ENCODE results near the gene XPOT. TPM values are rescaled to one million over a fixed set of nuclear protein-coding genes. Genes with fewer than 3 reads are reported as not detected.

XPOT gene
- total and polyA plus RNA-seq, 2 donors (not counting 1 experiment from before 2014, with no cell fraction given), result 11.7 to 48.8 TPM

DNA sequence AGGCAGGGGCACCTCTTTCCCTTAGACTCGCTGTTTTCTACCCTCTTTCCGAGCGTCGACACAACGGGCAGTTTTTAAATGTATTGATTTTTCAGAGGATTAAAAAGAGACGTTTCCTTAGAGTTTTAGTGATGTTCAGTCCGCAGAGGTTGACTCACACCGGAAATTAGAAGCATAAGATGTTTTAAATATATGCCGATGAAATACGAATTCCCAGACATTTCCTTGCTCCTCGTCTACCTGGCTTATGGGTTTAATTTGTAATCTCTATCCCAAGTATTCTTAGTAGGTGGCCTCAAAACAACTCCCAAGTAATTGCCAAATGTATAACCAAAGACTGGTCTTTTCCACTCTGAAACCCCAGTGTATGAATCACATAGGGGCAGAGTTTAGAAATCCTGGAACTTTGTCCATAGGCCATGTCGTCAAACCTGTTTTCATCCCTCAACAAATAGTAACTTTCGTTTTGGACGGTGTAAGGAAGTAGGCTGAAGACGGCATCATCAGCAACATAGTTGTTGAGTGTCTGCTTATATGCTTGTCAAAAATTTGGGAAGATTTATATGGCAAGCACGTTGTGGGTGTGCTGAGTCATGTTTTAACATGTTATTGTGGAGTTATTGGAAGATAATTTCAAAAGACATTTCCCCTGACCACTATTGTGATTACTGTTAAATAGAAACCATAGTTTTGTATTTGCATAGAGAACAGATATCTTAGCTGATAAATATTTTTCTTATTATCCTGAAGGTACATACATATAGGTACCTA is 48.6 kb downstream of the XPOT start:
- intact Hi-C loops (cut with micrococcal nuclease), result loop anchor here (1.0 to 5.0 kb wide), 5 partner anchors 48 to 1850 kb away; partner anchors contain the start of genes GNS, RASSF3, SRGAP1 and XPOT
- peaks cover 5 to 12% of the 10 kb centered on the region in 2 donors for H3K4me1 ChIP-seq (ENCODE audit: control insufficient read depth in 2 of 2, insufficient read depth in 2 of 2, low read length in 2 of 2)

DNA sequence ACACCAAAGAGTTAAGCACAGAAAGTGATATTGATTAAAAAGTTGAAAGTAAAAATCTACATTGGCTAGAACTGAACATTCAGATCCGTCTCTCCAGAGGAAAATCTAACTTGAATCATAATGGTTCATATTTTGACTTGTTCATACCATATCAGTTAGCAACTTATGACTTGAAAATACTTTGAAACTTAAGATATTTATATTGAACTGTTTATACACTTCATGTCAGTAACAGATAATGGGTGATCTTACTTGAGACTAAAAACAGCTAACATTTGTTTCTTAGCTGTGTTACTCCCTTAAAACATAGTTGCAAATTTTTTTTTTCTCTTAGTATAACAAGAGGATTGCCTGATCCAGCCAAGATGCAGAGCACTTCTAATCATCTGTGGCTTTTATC is 51.3 kb downstream of the XPOT start:
- Histone ChIP-seq H3K4me3 (ENCODE audit: control extremely low read depth in 1 of 5, extremely low read depth in 1 of 5, insufficient read depth in 1 of 5, low read depth in 2 of 5, low read length in 4 of 5) (no peak overlapping the region), H3K9ac (ENCODE audit: low read length) (no peak overlapping the region), H3K27ac (ENCODE audit: low read length in 2 of 2) (no peak overlapping the region), H3K9me3 (ENCODE audit: control extremely low read depth in 1 of 3, control insufficient read depth in 2 of 3, insufficient read depth in 1 of 3, low read length in 2 of 3) (no peaks in the 10 kb centered on the region), H2AFZ (ENCODE audit: insufficient read depth, low read depth, low read length, poor library complexity, severe bottlenecking) (no peak overlapping the region), H3K4me1 (ENCODE audit: control insufficient read depth in 2 of 2, insufficient read depth in 2 of 2, low read length in 2 of 2) (peaks cover 14 to 22% of the 10 kb centered on the region in 2 donors), H3K4me2 (replicated peaks; ENCODE audit: low read depth, low read length, poor library complexity, severe bottlenecking) (no peak overlapping the region), H3K36me3 (replicated peaks in 1 of 2; ENCODE audit: control extremely low read depth in 1 of 2, control insufficient read depth in 1 of 2, extremely low read depth in 1 of 2, insufficient read depth in 2 of 2, low read length in 1 of 2) (peaks cover 1 to 4% of the 10 kb centered on the region in 2 experiments), H4K20me1 (ENCODE audit: control insufficient read depth, insufficient read depth, low read length, poor library complexity, severe bottlenecking) (no peaks in the 10 kb centered on the region), H3K79me2 (ENCODE audit: control insufficient read depth, insufficient read depth, low read length) (peaks cover 75% of the 10 kb centered on the region), H3K27me3 (replicated peaks in 1 of 4; ENCODE audit: control extremely low read depth in 1 of 4, control insufficient read depth in 3 of 4, insufficient read depth in 4 of 4, low read length in 3 of 4) (no peaks in the 10 kb centered on the region)
- Mint-ChIP-seq H3K27me3 (no peaks in the 10 kb centered on the region), H3K27ac (no peak overlapping the region), H3K4me3 (no peak overlapping the region), H3K4me1 (peaks cover 58% of the 10 kb centered on the region), H3K9me3 (ENCODE audit: insufficient read depth) (no peaks in the 10 kb centered on the region)
- POLR2A ChIA-PET, result no interaction called here
- no CpG with 5 or more reads among the region's 1 CpG for WGBS (ENCODE audit: insufficient coverage)
- CTCF ChIA-PET, result interaction anchor here (0.6 kb wide), 1 partner anchor 204 kb away, joined by 3 read pairs; no protein-coding TSS in a partner anchor
- ATAC-seq (ENCODE audit: low read depth) (no peak), DNase-seq (no peak)
- TF ChIP-seq, protein P1, sequence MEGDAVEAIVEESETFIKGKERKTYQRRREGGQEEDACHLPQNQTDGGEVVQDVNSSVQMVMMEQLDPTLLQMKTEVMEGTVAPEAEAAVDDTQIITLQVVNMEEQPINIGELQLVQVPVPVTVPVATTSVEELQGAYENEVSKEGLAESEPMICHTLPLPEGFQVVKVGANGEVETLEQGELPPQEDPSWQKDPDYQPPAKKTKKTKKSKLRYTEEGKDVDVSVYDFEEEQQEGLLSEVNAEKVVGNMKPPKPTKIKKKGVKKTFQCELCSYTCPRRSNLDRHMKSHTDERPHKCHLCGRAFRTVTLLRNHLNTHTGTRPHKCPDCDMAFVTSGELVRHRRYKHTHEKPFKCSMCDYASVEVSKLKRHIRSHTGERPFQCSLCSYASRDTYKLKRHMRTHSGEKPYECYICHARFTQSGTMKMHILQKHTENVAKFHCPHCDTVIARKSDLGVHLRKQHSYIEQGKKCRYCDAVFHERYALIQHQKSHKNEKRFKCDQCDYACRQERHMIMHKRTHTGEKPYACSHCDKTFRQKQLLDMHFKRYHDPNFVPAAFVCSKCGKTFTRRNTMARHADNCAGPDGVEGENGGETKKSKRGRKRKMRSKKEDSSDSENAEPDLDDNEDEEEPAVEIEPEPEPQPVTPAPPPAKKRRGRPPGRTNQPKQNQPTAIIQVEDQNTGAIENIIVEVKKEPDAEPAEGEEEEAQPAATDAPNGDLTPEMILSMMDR (IDR thresholded peaks at IDR 0.05), result no peak
- TF ChIP-seq EZH2 (IDR thresholded peaks at IDR 0.05; ENCODE audit: borderline replicate concordance, insufficient read depth, low read depth, low read length, poor library complexity, severe bottlenecking), result no peak
- intact Hi-C loops (cut with micrococcal nuclease), result no loop called here

More for the DNA sequence above, 48.6 kb downstream of the XPOT start:
- ChIA-PET CTCF (no interaction called here), POLR2A (no interaction called here)
- ATAC-seq (ENCODE audit: low read depth) (no peak), DNase-seq (peak; percentile 44)
- H3K27ac ChIP-seq (ENCODE audit: low read length in 2 of 2), result peak overlapping the region; percentile 21 to 77
- H3K36me3 ChIP-seq (replicated peaks in 1 of 2; ENCODE audit: control extremely low read depth in 1 of 2, control insufficient read depth in 1 of 2, extremely low read depth in 1 of 2, insufficient read depth in 2 of 2, low read length in 1 of 2), result peaks cover 0 to 4% of the 10 kb centered on the region in 2 experiments
- H3K27ac Mint-ChIP-seq, result peak overlapping the region; percentile 89
- H3K9me3 ChIP-seq (ENCODE audit: control extremely low read depth in 1 of 3, control insufficient read depth in 2 of 3, insufficient read depth in 1 of 3, low read length in 2 of 3), result no peaks in the 10 kb centered on the region
- peak overlapping the region; percentile 85 for H3K9ac ChIP-seq (ENCODE audit: low read length)
- H3K4me3 ChIP-seq (ENCODE audit: control extremely low read depth in 1 of 5, extremely low read depth in 1 of 5, insufficient read depth in 1 of 5, low read depth in 2 of 5, low read length in 4 of 5), result peak overlapping the region; percentile 66 to 97 (median 90)
- H3K4me1 Mint-ChIP-seq, result peaks cover 46% of the 10 kb centered on the region
- peak overlapping the region; percentile 80 for H3K4me2 ChIP-seq (replicated peaks; ENCODE audit: low read depth, low read length, poor library complexity, severe bottlenecking)
- peaks cover 54% of the 10 kb centered on the region for H3K79me2 ChIP-seq (ENCODE audit: control insufficient read depth, insufficient read depth, low read length)
- WGBS (ENCODE audit: insufficient coverage), result 0% methylated on average over 2 of the region's 16 CpGs
- peak overlapping the region; percentile 94 for H2AFZ ChIP-seq (ENCODE audit: insufficient read depth, low read depth, low read length, poor library complexity, severe bottlenecking)
- no peaks in the 10 kb centered on the region for H3K27me3 ChIP-seq (replicated peaks in 1 of 4; ENCODE audit: control extremely low read depth in 1 of 4, control insufficient read depth in 3 of 4, insufficient read depth in 4 of 4, low read length in 3 of 4)
- no peaks in the 10 kb centered on the region for H4K20me1 ChIP-seq (ENCODE audit: control insufficient read depth, insufficient read depth, low read length, poor library complexity, severe bottlenecking)
- TF ChIP-seq EZH2 (IDR thresholded peaks at IDR 0.05; ENCODE audit: borderline replicate concordance, insufficient read depth, low read depth, low read length, poor library complexity, severe bottlenecking), result no peak
- TF ChIP-seq, protein P1 (IDR thresholded peaks at IDR 0.05), result no peak
- peak overlapping the region; percentile 92 for H3K4me3 Mint-ChIP-seq
- no peaks in the 10 kb centered on the region for H3K9me3 Mint-ChIP-seq (ENCODE audit: insufficient read depth)
- no peaks in the 10 kb centered on the region for H3K27me3 Mint-ChIP-seq

All from B cell (primary cell).